Left renal pelvis (tissue), 4 donors: ENCODE measurements around the gene KCNMA1. TPM values are rescaled to one million over a fixed set of nuclear protein-coding genes. Genes with fewer than 3 reads are reported as not detected.

Experiments used
- DNase-seq, 4 donors: peaks; one replicate each; pipeline ENCODE4 v3.0.0-alpha.2; 2013; ENCODE audit warnings: low read depth in 4 of 4, low spot score in 3 of 4
- polyA plus RNA-seq, 4 donors: library from polyadenylated mRNA; unstranded; fragments of 120-200 nt; gene quantifications; one replicate each; pipeline ENCODE4 v1.2.1, GENCODE V29; 2013; ENCODE audit not compliant: insufficient read length in 4 of 4

Gene KCNMA1
- polyA plus RNA-seq, 4 donors, result 3.3 to 4.9 (median 4.4) TPM

GRCh38 chr10:77387247-77387646 is 250.4 kb downstream of the KCNMA1 start:
- no peak for DNase-seq

DNA sequence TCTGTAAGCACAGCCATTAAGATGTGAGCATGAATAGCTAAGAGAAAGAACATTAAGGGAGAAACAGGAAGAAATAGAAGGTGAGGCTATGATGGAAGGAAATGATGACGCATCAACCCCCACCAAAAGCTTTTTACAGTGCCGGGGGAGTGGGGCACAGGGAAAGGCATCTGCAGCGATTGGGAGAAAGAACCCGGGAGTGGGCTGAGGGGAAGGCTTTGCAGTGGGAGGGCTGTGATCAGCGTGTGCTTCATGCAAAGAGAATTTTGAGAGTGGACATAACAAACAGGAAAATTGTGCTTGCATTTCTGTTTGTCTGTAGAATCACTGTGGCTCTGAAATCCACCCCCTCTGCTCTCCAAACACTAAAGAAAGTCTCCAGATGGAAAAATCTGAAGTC is 250.8 kb downstream of the KCNMA1 start:
- DNase-seq, result no peak

DNA sequence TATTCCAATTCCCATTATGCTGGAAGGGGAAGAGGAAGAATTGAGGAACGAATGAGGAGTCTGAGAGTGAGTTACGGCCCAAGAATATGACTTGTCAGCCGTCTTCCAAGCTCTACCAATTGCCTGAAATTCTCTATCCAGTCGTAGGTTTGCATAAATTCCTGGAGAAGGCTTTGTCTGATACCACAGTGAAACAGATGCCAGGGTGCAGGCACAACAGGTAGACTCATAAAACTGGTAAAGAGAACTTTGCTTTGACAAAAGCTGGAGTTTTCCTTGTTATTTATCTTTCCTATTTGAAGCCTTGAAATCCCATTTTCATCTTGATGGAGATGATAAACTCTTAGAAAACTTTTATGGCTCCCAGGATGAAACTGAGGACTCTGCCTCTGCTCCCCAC is 251.2 kb downstream of the KCNMA1 start:
- DNase-seq, result no peak

- no peak for DNase-seq
Observed at GRCh38 chr10:77385315-77385714, 252.3 kb downstream of the KCNMA1 start.

- DNase-seq, result no peak
Observed at GRCh38 chr10:77383861-77384553, 253.6 kb downstream of the KCNMA1 start.

DNA sequence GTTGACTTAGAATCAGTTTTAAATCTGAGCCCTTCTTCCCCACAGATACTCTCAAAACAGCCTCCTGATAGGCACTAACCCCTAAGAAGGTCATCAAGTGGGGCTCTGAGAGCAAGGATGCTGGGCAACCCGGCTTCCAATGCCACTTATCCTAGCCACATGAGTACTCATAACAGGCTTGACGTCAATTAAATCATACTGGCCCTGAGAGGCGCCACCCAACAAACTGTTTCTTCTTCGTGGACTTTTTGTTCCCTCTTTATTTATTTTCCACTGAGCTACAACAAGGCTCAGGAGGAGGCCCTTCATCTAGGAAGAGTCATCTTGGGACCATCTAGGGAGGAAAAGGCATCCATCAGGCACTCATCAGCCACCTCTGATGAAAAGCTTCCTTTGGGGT is 255.9 kb downstream of the KCNMA1 start:
- DNase-seq, result no peak

GRCh38 chr10:77380723-77381122 is 256.9 kb downstream of the KCNMA1 start:
- DNase-seq, result no peak

DNA sequence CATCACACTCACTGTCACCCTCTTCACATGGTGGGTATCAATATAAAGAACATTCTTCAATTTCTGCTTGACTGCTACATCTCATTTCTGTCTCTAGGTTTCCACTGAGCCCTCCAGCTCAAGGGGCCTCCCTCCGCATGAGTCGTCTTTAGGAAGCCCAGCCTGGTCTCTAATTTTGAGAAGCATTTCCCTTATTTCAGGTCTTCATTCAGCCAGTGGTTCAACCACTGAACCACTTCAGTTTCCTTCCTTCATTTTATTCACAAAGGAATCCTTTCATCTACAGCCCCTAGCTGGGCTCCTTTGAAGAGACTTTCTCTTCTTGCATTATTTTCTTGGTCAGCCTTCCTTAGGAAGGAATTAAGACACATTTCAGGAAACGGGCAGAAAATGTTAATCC is 257.4 kb downstream of the KCNMA1 start:
- no peak for DNase-seq

- no peak for DNase-seq
Observed at GRCh38 chr10:77378366-77379349, 258.9 kb downstream of the KCNMA1 start.

- DNase-seq, result no peak
Observed at GRCh38 chr10:77377678-77378352, 259.8 kb downstream of the KCNMA1 start.

- DNase-seq, result no peak
Observed at GRCh38 chr10:77377034-77377433, 260.6 kb downstream of the KCNMA1 start.

- DNase-seq, result no peak
Observed at GRCh38 chr10:77374189-77374656, 263.4 kb downstream of the KCNMA1 start.

- DNase-seq, result no peak
Observed at GRCh38 chr10:77371848-77372799, 265.5 kb downstream of the KCNMA1 start.

GRCh38 chr10:77371421-77371820 is 266.2 kb downstream of the KCNMA1 start:
- no peak for DNase-seq

DNA sequence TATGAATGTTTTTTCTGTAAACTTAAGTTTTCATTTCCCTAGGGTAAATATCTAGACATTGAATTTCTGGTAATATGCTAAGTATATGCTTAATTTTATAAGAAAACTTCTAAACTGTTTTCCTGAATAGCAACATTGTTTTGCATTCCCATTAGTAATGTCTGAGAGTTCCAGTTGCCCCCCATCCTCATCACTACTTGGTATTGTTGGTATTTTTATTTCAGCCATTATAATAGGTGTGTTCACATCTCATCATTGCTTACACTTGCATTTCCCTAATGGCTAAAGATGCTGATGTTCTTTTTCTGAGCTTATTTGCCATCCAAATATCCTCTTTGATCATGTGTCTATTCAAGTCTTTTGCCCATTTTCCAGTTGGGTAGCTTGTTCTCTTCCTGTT is 269.6 kb downstream of the KCNMA1 start:
- DNase-seq, result no peak

GRCh38 chr10:77363210-77363609 is 274.4 kb downstream of the KCNMA1 start:
- no peak for DNase-seq

GRCh38 chr10:77361831-77362230 is 275.8 kb downstream of the KCNMA1 start:
- no peak for DNase-seq

- DNase-seq, result no peak
Observed at GRCh38 chr10:77361426-77361825, 276.2 kb downstream of the KCNMA1 start.

DNA sequence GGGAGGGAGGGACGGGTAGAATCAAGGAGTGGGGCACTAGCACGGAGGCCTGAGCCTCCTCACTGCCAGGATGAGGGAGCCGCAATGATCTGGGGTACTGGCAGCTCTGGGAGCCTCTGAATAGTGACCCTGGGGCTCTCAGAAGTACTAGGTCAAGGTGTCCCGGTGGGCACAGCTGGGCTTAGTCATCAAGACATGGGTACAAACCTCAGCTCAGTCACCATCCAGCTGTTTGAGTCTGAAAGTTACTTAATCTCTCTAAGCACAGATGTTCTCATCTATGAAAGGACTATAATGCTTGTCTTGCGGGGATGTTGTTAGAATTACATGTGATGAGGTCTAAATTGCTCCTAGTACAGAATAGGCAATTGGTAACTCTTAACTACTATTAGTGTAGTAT is 276.8 kb downstream of the KCNMA1 start:
- no peak for DNase-seq

DNA sequence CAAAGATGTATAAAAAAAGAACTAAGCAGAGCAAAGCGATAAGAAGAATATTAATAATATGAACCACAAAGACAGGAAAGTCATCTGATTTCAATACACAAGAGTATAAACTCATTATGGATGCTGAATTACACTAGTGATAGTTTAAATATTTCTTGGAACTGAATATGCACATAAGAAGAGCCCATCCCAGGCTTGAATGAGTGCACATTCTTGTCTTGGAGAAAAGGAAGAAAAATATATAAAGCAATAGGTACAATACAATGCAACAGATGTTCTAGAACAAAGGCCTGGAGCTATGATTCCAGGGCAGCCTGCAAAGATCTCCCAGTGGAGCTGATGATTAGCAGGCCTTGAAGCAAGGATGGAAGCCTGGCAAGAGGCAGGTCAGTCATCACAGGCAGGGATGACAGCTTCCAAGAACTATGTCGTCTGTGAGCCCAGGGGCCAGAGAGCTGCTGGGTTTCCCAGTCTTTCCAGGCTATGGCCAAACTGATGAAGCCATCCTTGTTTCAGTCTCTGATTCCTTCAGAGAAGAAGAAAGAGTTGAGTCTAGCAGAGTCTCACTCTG is 277.6 kb downstream of the KCNMA1 start:
- DNase-seq, result no peak
